Stimulated activated effector memory CD8-positive, alpha-beta T cell treated with anti-CD3 and anti-CD28 coated beads, Interleukin-12 subunit alpha, Interleukin-12 subunit beta, amount 100 ng/mL, for 72 hours (primary cell): ENCODE results near the gene RAD51AP1.
A peak's percentile ranks its signal among the peaks of the same experiment; 100 is the strongest.

Source experiments
- ATAC-seq: fragments of 150-1000 bp; cut with Tn5 transposase; 2 replicates; pipeline ENCODE4 v1.10.0; 2021
- DNase-seq, 2 donors: peaks; one replicate each; pipeline ENCODE4 v3.0.0; 2021 to 2022; ENCODE audit warnings: low spot score in 2 of 2
- H3K27ac Mint-ChIP-seq: one replicate; pipeline ENCODE4 v1.8.0; 2022; ENCODE audit warnings: mild to moderate bottlenecking, mixed read lengths
- H3K36me3 Mint-ChIP-seq: one replicate; pipeline ENCODE4 v1.8.0; 2022; ENCODE audit warnings: mild to moderate bottlenecking, mixed read lengths
- H3K4me1 Mint-ChIP-seq: one replicate; pipeline ENCODE4 v1.8.0; 2022; ENCODE audit warnings: mixed read lengths
- H3K4me3 Mint-ChIP-seq: one replicate; pipeline ENCODE4 v1.8.0; 2022; ENCODE audit warnings: mild to moderate bottlenecking, mixed read lengths
- H3K9me3 Mint-ChIP-seq: one replicate; pipeline ENCODE4 v1.8.0; 2022; ENCODE audit warnings: mixed read lengths

Gene RAD51AP1

GRCh38 chr12:4603946-4604345 lies 65.3 kb downstream of the RAD51AP1 start:
- Mint-ChIP-seq H3K9me3 (no peaks in the 10 kb centered on the region), H3K4me3 (no peak overlapping the region), H3K4me1 (peaks cover 16% of the 10 kb centered on the region), H3K27ac (no peak overlapping the region), H3K36me3 (no peaks in the 10 kb centered on the region)
- no peak for ATAC-seq
- no peak for DNase-seq

- H3K36me3 Mint-ChIP-seq: no peaks in the 10 kb centered on the region
- H3K4me1 Mint-ChIP-seq: peaks cover 16% of the 10 kb centered on the region
- H3K9me3 Mint-ChIP-seq: no peaks in the 10 kb centered on the region
- ATAC-seq: peak; percentile 96
- peak overlapping the region; percentile 95 for H3K4me3 Mint-ChIP-seq
- H3K27ac Mint-ChIP-seq: peak overlapping the region; percentile 93
- peak; percentile 64 to 88 for DNase-seq
Observed at GRCh38 chr12:4604684-4605193, 66.0 kb downstream of the RAD51AP1 start.

GRCh38 chr12:4607056-4607455 lies 68.4 kb downstream of the RAD51AP1 start:
- Mint-ChIP-seq H3K4me1 (peaks cover 16% of the 10 kb centered on the region), H3K9me3 (no peaks in the 10 kb centered on the region), H3K27ac (no peak overlapping the region), H3K36me3 (peaks cover 15% of the 10 kb centered on the region), H3K4me3 (no peak overlapping the region)
- ATAC-seq (no peak), DNase-seq (no peak)

- no peak for DNase-seq
- ATAC-seq: no peak
- no peak overlapping the region for H3K4me3 Mint-ChIP-seq
- no peak overlapping the region for H3K27ac Mint-ChIP-seq
- peaks cover 33% of the 10 kb centered on the region for H3K36me3 Mint-ChIP-seq
- H3K4me1 Mint-ChIP-seq: peaks cover 16% of the 10 kb centered on the region
- no peaks in the 10 kb centered on the region for H3K9me3 Mint-ChIP-seq
Observed at GRCh38 chr12:4609071-4609470, 70.4 kb downstream of the RAD51AP1 start.
